ENCODE measurements around the gene CHRNA4. TPM values are rescaled to one million over a fixed set of nuclear protein-coding genes. Genes with fewer than 3 reads are reported as not detected.

Gene CHRNA4
- total and polyA plus RNA-seq, 2 of the 4 experiments (the other 2 are of a cell fraction), result not detected

GRCh38 chr20:63373996-63374395, 12.8 kb upstream of the CHRNA4 start:
- H2AK5ac ChIP-seq (ENCODE audit: low read depth, low read length), result no peak overlapping the region
- no peak overlapping the region for H4K8ac ChIP-seq (ENCODE audit: low read depth in 2 of 2, low read length in 2 of 2)
- no peaks in the 10 kb centered on the region for H3K4me1 ChIP-seq (ENCODE audit: control insufficient read depth, insufficient read depth, low read length)
- H3K14ac ChIP-seq (replicated peaks; ENCODE audit: low read depth, low read length), result no peak overlapping the region
- WGBS, 2 experiments (ENCODE audit: extremely low coverage in 2 of 2, insufficient read length in 1 of 2), result 50% methylated on average over 1 of the region's 19 CpGs; no CpG with 5 or more reads in 1 of the 2 experiments
- no peak overlapping the region for H3K56ac ChIP-seq (ENCODE audit: extremely low read depth, insufficient read depth, low read length)
- DNase-seq, result no peak
- no peak overlapping the region for H2BK5ac ChIP-seq (ENCODE audit: low read depth, low read length, poor library complexity, severe bottlenecking)
- no peak overlapping the region for H2BK20ac ChIP-seq (ENCODE audit: low read depth, low read length)
- H2BK120ac ChIP-seq (ENCODE audit: low read depth, low read length), result no peak overlapping the region
- H4K20me1 ChIP-seq (ENCODE audit: insufficient read depth, low read length), result peaks cover 3% of the 10 kb centered on the region; the same call in 1 of the 2 replicates
- H4K91ac ChIP-seq (ENCODE audit: insufficient read depth, low read depth, low read length), result no peak overlapping the region
- no peak overlapping the region for H3K27ac ChIP-seq (ENCODE audit: insufficient read depth, low read length)
- no peak overlapping the region for H2AFZ ChIP-seq (replicated peaks; ENCODE audit: low read length, poor library complexity)
- no peak overlapping the region for H3K9ac ChIP-seq (ENCODE audit: low read depth, low read length)
- BruUV-seq (replicated peaks), result no TSS peak
- peaks cover 67% of the 10 kb centered on the region for H3K27me3 ChIP-seq (ENCODE audit: control insufficient read depth, insufficient read depth, low read length)
- TF ChIP-seq CEBPB (IDR thresholded peaks at IDR 0.05; ENCODE audit: low read depth, low read length) (no peak), USF2 (IDR thresholded peaks at IDR 0.05; ENCODE audit: low read depth, low read length) (no peak), RCOR1 (IDR thresholded peaks at IDR 0.05; ENCODE audit: insufficient replicate concordance, low read length) (no peak), RFX5 (IDR thresholded peaks at IDR 0.05; ENCODE audit: low read depth, low read length) (no peak), SMC3 (IDR thresholded peaks at IDR 0.05; ENCODE audit: low read depth, low read length) (no peak), MXI1 (IDR thresholded peaks at IDR 0.05; ENCODE audit: borderline replicate concordance, low read depth, low read length) (no peak), MAFK (IDR thresholded peaks at IDR 0.05; ENCODE audit: low read depth, low read length) (no peak), ELK1 (IDR thresholded peaks at IDR 0.05; ENCODE audit: borderline replicate concordance, low read depth, low read length) (no peak)
- no peak for ATAC-seq (ENCODE audit: low read depth)
- H3K79me1 ChIP-seq (ENCODE audit: low read depth in 1 of 2, low read length in 2 of 2), result no peaks in the 10 kb centered on the region
- H3K36me3 ChIP-seq (ENCODE audit: control insufficient read depth, insufficient read depth, low read length), result no peaks in the 10 kb centered on the region
- H4K5ac ChIP-seq (ENCODE audit: low read depth, low read length), result no peak overlapping the region
- no peak overlapping the region for H2AK9ac ChIP-seq (replicated peaks; ENCODE audit: low read depth, low read length, poor library complexity)
- H2BK15ac ChIP-seq (ENCODE audit: low read depth, low read length), result no peak overlapping the region
- dilution Hi-C loops (cut with HindIII; ENCODE audit: low sequenced_read_pairs, unreplicated experiment), result no loop called here
- H3K23ac ChIP-seq (ENCODE audit: low read depth, low read length), result no peak overlapping the region
- H3K9me1 ChIP-seq (ENCODE audit: insufficient read depth, low read length), result no peaks in the 10 kb centered on the region
- intact Hi-C loops (cut with micrococcal nuclease), result no loop called here
- H3K4me3 ChIP-seq (ENCODE audit: insufficient read depth, low read depth, low read length), result no peak overlapping the region
- H3K4me2 ChIP-seq (ENCODE audit: low read depth, low read length), result no peak overlapping the region
- H3K4ac ChIP-seq (ENCODE audit: low read depth, low read length), result no peak overlapping the region
- in situ Hi-C loops (cut with MboI; ENCODE audit: low sequenced_read_pairs), result no loop called here
- H3K18ac ChIP-seq (ENCODE audit: low read depth, low read length), result no peak overlapping the region
- H3K9me3 ChIP-seq (ENCODE audit: control insufficient read depth, insufficient read depth, low read length), result no peaks in the 10 kb centered on the region
- ChIA-PET POLR2A (ENCODE audit: unreplicated experiment) (no interaction called here), CTCF (no interaction called here)
